GM21576 (cell line): Measurements from ENCODE around the gene TIAL1.
"Not testable (repeated sequence)": the region's sequence is repeated elsewhere in the genome, so short reads cannot be mapped to it uniquely, and the experiment has no call there.

Experiments used
- ATAC-seq: cut with Tn5 transposase; IDR thresholded peaks from one replicate; pipeline ENCODE4 v1.9.1; 2021; ENCODE audit warnings: mild to moderate bottlenecking, moderate library complexity; ENCODE audit not compliant: unreplicated experiment

The TIAL1 gene, protein sequence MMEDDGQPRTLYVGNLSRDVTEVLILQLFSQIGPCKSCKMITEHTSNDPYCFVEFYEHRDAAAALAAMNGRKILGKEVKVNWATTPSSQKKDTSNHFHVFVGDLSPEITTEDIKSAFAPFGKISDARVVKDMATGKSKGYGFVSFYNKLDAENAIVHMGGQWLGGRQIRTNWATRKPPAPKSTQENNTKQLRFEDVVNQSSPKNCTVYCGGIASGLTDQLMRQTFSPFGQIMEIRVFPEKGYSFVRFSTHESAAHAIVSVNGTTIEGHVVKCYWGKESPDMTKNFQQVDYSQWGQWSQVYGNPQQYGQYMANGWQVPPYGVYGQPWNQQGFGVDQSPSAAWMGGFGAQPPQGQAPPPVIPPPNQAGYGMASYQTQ

DNA sequence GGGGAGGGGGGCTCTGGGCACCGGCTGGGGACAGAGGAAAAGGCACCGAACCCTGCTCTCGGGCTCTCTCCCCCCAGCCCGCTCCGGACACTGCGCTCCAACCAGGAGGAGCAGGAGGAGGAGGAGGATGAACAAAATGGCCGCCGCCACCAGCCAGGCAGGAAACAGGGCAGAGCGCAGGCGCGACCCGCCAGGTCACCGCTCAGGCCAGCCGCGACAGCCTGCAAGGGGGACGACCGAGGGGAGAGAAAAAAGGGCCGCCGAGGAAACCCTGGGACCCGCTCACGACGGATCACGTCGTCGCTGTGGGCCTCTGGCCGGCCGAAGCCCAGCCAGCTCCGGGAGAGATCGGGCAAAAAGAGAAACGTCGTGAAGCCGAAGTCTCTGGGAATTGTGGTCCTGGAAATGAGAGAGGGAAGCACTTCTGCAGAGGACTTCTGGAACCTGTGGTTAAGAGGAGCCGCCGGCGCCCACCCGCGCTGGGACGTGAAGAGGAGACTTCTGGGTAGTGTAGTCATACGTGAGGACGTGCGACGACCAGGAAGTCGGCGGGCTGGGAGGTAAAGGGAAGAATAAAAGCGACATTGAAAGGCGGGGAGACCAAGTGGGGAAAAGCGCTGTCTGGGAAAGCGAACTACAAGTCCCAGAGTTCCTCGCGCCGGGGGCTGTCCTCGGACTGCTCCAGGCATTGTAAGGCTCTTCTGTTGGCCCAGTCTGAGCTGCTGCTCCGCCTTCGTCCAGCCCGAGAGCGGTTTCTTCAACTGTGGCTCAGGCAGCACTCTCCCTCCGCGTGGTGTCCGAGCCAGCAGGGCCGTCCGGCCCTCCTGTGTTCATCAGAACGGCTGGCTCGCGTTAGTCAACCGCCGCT, at the start of gene TIAL1:
Gene TIAL1, minus strand, starts transcription at position 428 of the 868 bp plus-strand sequence. CDS start 499 bp downstream, outside the sequence.
- ATAC-seq = peak; percentile 83

DNA sequence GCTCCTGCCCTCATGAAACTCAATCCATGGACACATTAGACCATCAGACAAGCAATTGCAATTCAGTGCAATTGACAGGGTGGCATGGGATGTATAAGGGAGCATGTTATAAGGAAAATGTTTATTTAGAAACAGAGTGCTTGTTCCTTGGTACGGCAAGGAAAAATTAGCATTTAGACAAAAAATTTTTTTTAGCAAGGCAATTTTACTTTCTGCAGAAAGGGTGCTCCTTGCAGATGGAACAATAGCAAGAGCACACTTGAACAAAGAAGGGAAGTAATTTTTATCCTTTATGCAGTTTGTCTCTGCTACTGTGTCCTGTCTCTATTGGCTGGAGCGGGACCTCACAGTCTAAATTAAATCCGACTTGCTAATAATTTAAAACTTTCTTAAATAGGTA, 48.2 kb upstream of the TIAL1 start:
- ATAC-seq = no peak

DNA sequence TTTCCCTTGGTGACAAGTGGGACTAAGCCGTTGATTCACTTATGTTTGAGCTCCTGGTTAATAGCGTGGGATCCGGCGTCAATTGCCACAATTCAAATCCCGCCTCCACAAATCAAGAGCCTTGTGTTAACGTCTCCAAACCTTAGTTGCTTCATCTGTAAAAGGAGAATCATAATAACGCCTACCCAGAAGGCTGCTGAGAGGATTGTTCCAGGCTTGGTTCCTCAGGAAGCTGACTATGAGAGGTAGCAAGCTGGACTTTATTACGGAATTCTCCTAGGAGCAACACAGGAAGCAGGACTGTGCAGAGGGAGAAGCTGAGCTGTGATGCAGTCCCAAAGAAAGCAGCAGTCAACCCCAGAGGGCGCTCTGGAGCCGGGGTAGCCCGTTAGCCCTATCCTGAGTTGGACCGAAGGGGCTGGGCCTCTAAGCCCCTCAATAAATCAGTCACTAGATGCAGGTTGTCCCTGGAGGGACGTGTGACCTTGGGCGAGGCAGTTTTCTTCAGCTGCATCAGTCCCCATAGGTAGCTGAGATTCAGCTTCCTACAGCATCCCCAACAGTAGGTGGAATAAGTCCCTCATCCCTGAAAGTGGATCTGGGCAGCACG, 47.5 kb upstream of the TIAL1 start:
- ATAC-seq = no peak

DNA sequence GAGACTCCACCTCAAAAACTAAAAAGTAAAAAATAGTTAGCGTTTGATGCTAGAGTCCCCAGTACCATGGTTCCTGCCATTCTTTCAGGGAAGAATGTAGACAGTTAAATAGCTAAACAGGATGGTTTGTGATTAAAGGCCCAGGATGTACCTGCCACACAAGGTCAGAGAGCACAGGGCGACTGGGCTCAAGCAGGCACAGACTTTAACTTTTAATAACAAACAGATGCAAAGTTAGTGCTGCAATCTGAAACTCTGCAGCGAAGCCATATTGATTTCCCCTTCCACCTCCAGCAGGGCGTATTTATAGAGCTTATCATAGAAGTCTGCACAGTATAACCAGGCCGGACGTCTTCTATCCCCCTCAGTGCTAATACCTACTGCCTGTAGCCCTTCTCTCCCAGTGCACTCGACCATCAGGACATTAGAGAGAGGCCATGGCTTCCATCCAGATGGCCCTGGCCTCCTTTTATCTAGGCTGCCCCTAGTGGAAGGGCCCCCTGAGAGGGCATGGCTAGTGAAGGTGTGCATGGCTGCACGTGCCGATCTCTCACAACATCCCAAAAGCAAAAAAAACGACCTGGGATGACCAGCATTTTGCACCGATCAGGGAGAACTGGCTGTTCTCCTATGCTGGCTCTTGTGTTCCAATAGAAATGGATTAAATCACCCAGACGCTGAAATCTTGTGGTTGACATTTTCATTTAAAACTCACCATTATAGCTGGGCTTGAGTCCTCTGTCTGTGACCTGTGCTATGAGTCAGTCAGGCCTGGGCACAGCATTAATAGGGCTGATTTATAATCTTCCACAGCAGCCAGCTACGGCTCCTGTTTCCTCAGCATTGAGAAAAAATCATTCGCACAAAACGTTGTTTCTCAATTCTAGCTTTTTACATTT, 46.8 kb upstream of the TIAL1 start:
- no peak for ATAC-seq

DNA sequence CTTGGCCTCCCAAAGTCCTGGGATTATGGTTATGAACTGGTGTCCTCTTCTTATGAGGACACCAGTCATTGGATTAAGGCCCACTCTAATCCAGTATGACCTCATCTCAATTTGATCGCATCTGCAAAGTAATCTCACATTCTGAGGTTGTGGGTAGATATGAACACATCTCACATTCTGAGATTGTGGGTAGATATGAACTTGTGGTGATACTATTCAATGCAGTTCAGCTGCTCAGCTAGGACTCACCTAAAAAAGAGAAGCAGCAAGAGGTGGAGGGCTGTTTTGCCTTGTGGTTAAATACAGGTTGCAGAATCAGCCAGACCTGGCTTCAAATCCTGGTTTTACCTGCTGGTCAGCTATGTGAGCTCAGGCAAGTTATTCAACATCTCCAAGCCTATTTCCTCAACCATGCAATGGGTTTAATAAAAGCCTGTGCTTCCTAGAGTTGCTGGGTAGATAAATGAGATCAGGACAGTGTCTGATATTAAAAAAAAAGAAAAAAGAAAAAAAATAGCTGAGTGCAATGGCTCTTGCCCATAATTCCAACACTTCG, 45.9 kb upstream of the TIAL1 start:
- ATAC-seq = no peak

DNA sequence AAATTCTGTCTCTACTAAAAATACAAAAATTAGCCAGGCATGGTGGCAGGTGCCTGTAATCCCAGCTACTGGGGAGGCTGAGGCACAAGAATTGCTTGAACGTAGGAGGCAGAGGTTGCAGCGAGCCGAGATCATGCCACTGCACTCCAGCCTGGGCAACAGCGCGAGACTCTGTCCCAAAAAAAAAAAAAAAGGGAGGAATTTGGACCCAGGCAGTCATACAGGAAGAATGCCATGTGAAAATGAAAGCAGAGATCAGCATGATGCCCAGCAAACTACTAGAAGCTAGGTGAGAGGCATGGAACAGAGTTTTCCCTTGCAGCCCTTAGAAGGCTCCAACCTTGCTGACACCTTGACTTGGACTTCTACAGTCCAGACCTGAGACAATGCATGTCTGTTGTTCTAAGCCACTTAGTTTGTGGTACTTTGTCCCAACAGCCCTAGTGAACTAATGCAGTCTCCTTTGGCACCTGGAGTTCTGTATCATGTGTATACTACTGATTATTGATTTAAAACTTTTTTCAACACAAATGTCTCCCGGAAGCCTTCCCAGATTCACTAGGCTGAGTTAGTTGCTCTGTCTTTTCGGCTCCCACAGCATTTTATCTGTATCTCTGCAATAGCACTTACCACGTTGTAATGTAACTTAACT, 44.2 kb upstream of the TIAL1 start:
- no peak for ATAC-seq

DNA sequence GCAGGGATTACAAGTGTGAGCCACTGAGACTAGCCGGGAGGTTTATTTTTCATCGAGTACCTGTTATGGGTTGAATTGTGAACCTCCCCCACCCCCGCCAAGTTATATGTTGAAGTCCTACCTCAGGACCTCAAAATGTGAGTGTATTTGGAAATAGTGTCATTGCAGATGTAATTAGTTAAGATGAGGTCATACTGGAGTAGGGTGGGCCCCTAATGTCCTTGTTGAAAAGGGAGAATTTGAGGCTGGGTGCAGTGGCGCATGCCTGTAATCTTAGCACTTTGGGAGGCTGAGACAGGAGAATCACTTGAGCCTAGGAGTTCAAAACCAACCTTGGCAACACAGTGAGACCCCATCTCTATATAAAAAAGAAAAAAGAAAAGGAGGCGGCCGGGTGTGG, 43.6 kb upstream of the TIAL1 start:
- no peak for ATAC-seq

DNA sequence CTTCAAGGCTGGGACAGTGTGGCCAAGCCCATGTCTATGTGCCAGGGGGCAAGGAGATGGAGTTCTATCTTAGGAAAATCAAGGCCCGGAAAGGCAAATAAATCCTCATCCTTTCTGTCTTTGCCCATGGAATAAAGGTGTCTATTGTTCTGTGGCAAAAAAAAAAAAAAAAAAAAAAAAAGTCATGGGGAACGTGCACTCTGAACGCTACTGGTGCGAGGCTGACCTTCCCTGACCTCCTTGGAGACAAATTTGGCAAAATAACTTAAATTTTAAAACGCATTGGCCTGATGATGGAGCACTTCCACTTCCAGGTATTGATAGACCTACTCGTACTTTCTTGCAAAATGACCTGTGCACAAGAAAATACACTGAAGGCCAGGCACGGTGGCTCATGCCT, 42.2 kb upstream of the TIAL1 start:
- no peak for ATAC-seq

DNA sequence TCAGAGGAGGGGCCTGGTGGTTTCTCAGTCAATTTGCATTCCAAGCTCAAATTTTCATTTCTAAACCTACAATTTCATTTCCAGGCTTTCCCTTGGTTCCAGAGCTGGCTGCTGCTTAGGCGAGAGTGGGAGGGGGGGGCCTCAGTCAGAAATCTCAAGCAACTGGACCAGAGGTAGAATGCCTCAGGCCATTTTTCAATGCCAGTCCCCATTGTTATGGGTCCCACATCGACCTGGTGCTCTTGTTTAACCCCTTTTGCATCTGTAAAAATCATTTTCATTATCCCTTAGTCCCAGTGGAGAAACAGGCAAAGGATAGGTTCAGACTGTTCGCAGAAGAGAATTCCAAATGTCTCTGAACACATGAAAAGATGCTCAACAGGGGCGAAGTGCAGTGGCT, 40.9 kb upstream of the TIAL1 start:
- ATAC-seq = no peak

DNA sequence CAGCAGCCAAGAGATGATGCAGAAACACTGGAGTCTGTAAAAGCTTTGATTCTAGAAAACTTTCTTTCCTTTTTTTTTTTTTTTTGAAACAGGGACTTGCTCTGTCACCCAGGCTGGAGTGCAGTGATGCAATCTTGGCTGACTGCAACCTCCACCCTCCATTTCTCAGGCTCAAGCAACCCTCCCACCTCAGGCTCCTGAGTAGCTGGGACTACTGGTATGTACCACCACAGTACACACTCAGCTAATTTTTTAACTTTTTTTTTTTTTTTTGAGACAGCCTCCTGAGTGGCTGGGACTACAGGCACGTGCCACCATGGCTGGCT, 37.4 kb upstream of the TIAL1 start:
- no peak for ATAC-seq

DNA sequence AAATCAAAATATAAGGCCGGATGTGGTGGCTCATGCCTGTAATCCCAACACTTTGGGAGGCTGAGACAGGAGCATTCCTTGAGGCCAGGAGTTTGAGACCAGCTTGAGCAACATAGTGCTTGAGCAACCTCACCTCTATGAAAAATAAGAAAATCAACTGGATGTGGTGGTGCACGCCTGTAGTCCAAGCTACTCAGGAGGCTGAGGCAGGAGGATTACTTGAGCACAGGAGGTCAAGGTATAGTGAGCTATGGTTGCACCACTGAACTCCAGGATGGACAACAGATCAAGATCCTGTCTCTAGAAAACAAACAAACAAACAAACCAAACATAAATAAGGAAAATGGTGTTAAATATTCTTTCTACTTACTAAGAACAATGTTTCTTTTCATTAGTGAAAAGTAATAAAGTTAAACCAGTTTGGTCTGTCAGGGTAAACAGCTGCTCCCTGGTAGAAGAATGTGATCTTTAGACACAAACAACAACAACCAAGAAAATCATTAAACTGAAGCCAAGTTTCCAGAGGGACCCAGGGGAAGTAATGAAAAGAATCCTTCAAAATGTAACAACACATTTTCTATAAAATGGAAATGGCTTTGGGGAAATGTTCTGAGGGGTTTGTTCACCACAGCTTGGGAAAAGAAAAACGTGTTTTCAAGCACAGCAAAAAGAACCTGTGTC, 36.9 kb upstream of the TIAL1 start:
- no peak for ATAC-seq

DNA sequence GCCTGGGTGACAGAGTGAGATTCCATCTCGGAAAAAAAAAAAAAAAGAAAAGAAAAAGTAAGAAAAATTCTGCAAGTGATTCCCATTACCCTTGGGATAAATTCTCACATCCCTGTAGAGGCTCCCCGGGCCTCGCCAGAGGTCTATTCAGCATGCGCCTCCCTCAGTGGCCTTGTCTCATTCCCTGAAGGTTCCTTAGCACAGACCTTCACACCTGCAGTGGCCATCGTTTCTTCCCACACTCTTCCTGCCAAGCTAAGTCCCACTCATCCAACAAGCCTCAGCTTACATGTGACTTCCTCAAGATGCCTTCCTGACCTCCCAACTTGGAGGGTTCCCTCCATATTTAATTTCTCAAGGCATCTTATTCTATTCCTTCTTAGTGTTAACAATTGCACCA, 33.5 kb upstream of the TIAL1 start:
- no peak for ATAC-seq

DNA sequence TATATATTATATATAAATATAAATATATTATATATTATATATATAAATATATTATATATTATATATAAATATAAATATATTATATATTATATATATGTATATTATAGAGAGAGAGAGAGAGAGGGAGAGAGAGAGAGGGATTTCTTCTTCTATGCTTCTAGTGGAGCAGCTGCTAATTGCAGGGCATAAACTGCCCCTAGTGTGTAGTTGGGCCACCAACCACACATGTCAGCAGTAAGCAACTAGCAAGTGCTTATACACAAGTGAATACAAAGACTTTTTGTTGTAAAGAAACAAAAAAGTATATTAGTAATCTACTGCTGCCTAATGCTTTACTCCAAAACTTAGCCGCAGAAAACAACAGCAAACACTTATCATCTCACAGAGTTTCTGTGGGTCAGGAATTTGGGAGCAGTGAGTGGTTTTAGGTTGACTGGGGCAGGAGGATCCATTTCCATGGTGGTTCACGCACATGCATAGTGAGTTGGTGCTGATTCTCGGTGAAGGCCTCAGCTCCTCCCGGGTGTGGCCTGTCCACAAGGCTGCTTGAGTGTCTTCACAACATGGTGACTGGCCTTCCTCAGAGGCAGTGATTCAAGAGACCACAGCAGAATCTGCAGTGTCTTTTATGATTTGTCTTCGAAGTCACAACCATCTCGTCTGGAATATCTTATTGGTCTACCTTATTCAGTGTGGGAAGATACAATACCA, 29.0 kb upstream of the TIAL1 start:
- ATAC-seq = no peak

DNA sequence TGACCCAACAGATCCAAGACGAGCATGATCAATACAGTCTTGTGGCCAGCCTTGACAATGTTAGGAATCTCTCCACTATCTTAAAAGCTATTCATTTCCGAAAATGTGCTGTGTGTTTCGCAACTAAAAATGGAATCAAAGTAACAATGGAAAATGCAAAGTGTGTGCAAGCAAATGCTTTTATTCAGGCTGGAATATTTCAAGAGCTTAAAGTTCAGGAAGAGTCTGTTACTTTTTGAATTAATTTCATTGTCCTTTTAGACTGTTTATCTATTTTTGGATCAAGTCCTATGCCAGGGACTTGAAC, 24.3 kb upstream of the TIAL1 start:
- no peak for ATAC-seq

DNA sequence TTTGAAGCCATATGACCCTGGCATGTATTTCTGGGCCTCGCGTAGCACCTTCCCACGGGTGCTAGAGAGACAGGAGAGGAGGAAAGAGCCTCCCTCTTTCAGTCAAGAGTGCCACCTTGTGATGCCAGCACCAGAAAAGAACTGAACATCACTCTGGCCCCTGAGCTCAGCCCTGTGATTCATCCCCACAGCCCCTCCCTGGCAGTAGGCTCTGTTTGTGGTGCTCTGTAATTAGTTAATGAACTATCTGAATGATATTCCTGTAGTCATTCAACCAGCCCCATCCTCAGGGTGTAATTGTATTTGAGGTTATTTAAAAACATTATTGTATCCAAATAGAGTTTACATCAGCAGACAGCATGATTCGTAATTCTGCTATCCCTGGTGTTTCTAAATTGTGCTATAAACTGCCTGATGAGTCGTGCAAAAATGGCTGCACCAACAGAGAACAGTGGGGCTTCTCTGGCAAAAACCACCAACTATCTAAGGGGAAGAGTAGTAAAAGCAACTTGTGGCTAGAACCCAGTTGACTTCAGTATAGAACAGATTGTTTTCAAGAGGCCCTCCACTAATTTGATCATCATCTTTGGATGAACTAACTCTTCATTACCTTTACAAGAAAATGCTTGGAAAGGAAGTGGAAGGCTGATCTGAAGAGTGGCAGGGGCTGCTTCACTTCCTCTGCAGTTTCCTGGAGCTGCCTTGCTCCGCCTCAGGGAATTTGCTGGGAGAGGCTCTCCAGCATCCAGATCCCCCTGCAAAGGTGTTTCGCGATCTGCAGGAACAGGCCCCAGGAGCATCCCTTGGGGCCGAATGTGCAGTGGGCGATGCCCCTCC, 23.7 kb upstream of the TIAL1 start:
- ATAC-seq = no peak

DNA sequence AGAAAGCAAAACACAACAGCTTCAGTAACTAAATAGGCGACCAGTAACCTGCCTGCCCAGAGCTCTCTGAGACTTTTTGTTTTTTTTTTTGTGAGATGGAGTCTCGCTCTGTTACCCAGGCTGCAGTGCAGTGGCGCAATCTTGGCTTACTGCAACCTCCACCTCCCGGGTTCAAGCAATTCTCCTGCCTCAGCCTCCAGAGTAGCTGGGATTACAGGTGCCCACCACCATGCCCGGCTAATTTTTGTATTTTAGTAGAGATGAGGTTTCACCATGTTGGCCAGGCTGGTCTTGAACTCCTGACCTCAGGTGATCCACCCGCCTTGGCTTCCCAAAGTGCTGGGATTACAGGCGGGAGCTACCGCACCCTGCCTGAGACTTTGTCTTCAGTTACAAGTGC, 23.0 kb upstream of the TIAL1 start:
- not testable (repeated sequence) for ATAC-seq

DNA sequence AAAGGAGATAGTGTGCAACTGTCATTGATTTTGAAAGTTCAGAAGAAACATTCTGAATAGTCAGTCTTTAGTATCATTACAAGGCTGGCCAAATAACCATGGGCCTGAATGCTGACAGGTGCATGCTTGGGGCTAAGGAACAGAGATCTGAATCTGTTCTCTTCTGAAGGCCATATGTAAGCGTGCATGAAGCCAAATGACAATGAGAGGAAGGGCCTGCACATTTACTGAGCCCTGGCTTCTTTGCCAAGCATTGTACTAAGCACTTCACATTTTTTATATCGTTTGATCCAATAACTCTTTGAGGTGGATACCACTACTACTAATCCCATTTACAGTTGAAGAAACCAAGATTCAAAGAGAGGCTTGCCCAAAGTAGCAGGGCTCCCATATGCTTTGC, 22.5 kb upstream of the TIAL1 start:
- ATAC-seq = no peak

DNA sequence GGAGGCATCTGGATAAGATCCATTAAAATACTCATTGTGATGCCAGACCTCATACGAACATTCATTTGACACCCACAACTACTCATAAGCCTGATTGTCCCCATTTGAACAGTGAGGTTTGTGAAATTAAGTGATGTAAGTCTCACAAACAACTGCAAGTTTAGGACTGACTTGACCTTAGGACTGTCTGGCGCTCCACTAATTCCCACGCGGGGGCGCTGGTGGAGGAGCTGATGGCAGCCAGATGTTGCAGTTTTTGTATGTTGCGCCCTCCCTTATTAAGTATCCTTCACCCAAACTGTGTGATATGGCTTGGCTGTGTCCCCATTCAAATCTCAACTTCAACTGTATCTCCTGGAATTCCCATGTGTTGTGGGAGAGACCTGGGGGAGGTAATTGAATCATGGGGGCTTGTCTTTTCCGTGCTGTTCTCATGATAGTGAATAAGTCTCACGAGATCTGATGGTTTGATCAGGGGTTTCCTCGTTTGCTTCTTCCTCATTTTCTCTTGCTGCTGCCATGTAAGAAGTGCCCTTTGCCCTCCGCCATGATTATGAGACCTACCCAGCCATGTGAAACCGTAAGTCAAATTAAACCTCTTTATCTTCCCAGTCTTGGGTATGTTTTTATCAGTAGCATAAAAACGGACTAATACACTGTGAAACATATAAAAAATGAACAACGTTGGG, 20.3 kb upstream of the TIAL1 start:
- ATAC-seq = no peak
